Stimulated activated memory B cell treated with anti-CD40 and anti-IgM and Interleukin-4, amounts not matched to agents 10 μg/mL and 1 μg/mL and 100 μg/mL, for 72 hours (primary cell): ENCODE measurements around the gene ADARB2.
"Not testable (repeated sequence)": the region's sequence is repeated elsewhere in the genome, so short reads cannot be mapped to it uniquely, and the experiment has no call there.

Source experiments
- ATAC-seq: fragments of 150-1000 bp; cut with Tn5 transposase; 2 replicates; pipeline ENCODE4 v1.10.0; 2021
- H3K27ac Mint-ChIP-seq: one replicate; pipeline ENCODE4 v1.8.0; 2022; ENCODE audit warnings: mild to moderate bottlenecking, mixed read lengths
- H3K27me3 Mint-ChIP-seq: one replicate; pipeline ENCODE4 v1.8.0; 2022; ENCODE audit warnings: mixed read lengths
- H3K36me3 Mint-ChIP-seq: one replicate; pipeline ENCODE4 v1.8.0; 2022; ENCODE audit warnings: mixed read lengths
- H3K4me1 Mint-ChIP-seq: one replicate; pipeline ENCODE4 v1.8.0; 2022; ENCODE audit warnings: mixed read lengths
- H3K4me3 Mint-ChIP-seq: one replicate; pipeline ENCODE4 v1.8.0; 2022; ENCODE audit warnings: mild to moderate bottlenecking, moderate library complexity, mixed read lengths
- H3K9me3 Mint-ChIP-seq: one replicate; pipeline ENCODE4 v1.8.0; 2022; ENCODE audit warnings: mixed read lengths

Gene ADARB2

DNA sequence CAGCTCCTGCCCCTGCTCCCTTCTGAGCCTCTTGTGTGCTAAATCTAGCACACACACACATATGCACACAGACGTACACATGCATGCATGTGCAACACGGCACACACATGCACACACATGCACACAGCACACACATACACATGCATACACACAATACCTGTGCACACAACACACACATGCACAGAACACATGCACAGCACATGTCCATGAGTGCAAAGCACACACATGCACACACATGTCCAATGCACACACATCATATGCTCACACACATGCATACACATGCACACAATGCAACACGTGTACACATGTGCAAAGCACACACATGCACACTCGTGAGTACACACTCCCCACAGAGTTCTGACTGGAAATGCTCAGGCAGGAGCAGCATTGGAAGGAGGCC lies 566.1 kb downstream of the ADARB2 start:
- no peak for ATAC-seq
- Mint-ChIP-seq H3K9me3 (no peaks in the 10 kb centered on the region), H3K36me3 (no peaks in the 10 kb centered on the region), H3K27ac (no peak overlapping the region), H3K27me3 (peaks cover 35% of the 10 kb centered on the region), H3K4me3 (no peak overlapping the region), H3K4me1 (no peaks in the 10 kb centered on the region)

DNA sequence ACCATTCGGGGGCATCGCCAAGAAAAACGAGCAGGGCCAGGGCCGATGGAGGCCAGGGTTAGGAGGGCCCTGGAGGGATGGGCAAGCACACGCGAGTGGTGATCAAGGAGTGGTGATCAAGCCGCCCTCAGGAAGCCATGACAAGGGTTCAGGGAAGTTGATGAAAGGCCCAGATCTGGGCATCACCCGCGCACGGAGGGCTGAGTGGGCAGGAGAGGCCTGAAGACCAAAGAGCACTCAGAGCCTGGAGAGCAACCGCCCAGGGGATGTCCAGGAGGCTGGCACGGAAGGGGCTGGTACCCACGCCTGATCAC lies 566.5 kb downstream of the ADARB2 start:
- ATAC-seq, result no peak
- H3K4me3 Mint-ChIP-seq, result no peak overlapping the region
- H3K36me3 Mint-ChIP-seq, result no peaks in the 10 kb centered on the region
- H3K27ac Mint-ChIP-seq, result no peak overlapping the region
- no peaks in the 10 kb centered on the region for H3K4me1 Mint-ChIP-seq
- H3K9me3 Mint-ChIP-seq, result no peaks in the 10 kb centered on the region
- H3K27me3 Mint-ChIP-seq, result peaks cover 35% of the 10 kb centered on the region

DNA sequence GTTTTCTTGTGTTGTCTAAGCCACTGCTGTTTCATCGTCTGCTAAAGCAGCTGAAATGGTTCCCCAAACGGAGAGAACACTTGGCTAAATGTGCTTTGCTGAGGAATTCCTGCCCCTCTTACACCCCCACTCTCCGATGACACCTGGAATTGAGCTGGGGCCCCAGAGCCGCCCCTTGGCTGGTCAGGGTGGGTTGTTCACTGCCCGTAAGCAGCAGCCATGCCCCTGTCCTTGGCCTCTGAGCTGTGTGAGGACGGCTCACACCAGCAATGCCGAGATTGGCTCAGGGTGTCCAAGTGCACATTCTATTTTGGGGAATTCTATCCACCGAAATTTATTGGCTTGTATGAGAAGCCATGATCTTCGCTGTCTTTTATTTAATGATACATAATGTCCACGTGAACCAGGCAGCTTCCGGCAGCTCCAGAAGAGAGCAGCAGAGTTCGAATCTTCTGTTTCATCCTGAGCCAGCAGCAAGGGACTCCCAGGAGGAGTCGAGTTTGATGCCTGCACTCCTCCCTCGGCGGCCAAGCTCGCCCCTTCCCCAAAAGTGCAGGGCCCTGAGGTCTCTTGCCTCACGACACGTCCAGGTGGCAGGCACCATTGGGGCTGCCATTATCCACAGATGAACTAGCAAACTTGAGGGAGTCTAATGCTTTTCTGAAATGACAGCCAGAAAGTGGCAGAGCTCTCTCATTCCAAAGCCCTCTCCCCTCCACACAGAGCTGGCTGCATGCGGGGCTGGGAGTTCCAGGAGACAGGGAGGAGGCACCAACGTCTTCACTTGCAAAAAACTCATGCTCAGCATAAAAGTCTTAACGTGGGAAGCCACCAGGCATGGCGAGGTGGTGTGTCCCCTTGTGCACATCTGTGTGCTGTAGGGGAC lies 567.1 kb downstream of the ADARB2 start:
- Mint-ChIP-seq H3K36me3 (no peaks in the 10 kb centered on the region), H3K27me3 (peaks cover 35% of the 10 kb centered on the region), H3K9me3 (no peaks in the 10 kb centered on the region), H3K27ac (no peak overlapping the region), H3K4me1 (no peaks in the 10 kb centered on the region), H3K4me3 (no peak overlapping the region)
- no peak for ATAC-seq

DNA sequence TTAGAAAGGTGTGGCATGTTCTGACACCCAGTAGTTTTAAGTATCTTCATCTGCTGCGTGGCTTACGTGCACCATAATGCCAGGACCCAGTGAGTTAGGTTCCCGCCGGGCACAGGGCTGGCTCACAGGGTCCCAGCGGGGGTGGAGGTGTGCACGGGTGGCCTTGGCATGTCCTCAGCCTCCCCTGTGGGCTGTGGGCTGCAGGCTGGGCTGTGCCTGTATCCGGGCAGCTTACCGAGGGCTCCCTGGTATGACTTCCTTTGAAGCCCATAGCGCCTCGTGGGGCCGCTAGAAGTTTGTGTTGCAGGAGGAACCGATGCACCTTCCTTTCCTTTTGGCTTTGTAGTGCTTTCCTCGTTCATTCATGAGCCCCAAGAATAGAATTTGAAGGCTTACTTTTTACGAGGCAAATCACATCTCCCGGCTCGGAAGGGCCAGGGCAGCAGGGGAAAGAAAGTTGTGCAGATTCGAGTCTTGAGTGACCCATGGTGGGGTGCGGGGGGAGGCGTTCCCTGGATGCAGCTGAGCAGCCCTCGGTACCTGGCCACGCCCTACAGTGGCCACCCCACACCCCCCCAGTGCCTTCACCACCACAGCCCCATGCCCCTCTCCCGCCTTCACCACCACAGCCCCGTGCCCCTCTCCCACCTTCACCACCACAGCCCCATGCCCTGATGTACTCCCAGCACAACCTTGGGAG lies 568.0 kb downstream of the ADARB2 start:
- Mint-ChIP-seq H3K27ac (no peak overlapping the region), H3K4me1 (no peaks in the 10 kb centered on the region), H3K36me3 (no peaks in the 10 kb centered on the region), H3K27me3 (peaks cover 35% of the 10 kb centered on the region), H3K4me3 (no peak overlapping the region), H3K9me3 (no peaks in the 10 kb centered on the region)
- no peak for ATAC-seq

DNA sequence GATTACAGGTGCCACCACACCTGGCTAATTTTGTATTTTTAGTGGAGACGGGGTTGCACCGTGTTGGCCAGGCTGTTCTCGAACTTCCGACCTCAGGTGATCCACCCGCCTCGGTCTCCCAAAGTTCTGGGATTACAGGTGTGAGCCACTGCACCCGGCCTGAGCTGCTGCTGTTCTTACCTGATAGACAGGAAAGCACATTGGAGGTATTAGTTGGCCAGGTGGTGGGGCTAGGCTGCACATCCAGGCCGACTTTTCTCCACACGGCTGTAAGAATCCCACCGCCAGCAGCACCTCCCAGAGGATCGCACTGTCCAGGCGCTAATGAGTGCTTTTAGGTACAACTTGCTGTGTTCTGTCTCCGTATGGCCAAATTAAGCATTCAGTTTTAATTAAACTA lies 568.6 kb downstream of the ADARB2 start:
- H3K27me3 Mint-ChIP-seq, result peaks cover 33% of the 10 kb centered on the region
- no peak overlapping the region for H3K27ac Mint-ChIP-seq
- no peaks in the 10 kb centered on the region for H3K36me3 Mint-ChIP-seq
- H3K4me1 Mint-ChIP-seq, result no peaks in the 10 kb centered on the region
- H3K4me3 Mint-ChIP-seq, result no peak overlapping the region
- H3K9me3 Mint-ChIP-seq, result no peaks in the 10 kb centered on the region
- no peak for ATAC-seq

DNA sequence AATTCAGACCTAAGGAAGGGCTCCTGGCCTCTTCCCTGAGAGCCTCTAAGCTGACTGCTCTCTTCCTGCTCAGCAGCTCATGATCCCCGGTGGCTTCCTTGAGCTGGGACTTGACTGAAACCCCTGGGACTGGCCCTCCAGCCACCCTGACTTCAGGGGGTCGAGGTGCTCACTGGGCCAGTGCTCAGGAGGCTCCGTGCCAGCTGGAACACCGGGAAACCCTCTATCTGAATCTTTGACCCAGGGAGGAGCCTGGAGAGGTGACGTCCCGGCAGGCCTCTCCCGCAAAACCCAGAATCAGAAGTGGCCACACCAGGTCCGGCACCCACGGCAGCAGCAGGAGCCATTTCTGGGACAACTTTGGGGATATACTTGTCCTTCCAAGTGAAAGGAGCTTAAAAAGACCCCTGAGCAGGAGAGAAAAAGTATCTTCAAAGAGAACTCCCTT lies 570.5 kb downstream of the ADARB2 start:
- no peaks in the 10 kb centered on the region for H3K36me3 Mint-ChIP-seq
- H3K27me3 Mint-ChIP-seq, result peaks cover 32% of the 10 kb centered on the region
- no peaks in the 10 kb centered on the region for H3K4me1 Mint-ChIP-seq
- no peaks in the 10 kb centered on the region for H3K9me3 Mint-ChIP-seq
- H3K4me3 Mint-ChIP-seq, result no peak overlapping the region
- no peak overlapping the region for H3K27ac Mint-ChIP-seq
- no peak for ATAC-seq

DNA sequence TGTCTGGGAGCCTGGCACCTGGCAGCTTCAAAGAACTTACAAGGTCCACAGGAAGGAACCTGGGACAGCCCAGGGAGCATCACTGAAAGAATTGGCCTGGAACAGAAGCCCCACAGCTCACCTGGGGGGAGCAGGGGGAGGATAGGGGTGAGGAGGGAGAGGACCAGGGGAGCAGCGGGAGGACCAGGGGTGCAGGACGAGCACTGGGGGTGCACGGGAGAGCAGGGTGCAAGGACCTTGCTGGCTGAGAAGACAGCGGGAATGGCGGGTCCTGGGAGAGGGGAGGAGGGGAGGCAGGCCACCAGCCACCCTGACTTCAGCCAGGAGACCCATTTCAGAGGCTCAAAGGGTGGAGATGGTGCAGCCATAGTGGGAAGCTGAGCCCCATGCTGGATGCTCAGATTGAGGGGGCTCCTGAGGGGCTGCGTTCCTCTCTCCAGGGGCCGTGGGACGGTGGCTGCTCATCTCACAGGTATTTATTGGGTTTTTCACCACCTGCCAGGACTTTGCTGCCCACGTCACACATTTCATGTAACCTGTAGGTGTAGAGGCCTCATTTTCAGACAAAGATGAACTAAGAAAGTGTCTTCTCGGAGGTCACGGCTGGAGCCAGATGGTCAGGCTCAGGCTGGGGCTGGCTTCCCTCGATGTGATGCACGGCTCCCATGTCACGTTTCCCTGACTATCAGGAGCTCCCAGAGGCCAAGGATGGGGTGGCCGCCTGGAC lies 571.1 kb downstream of the ADARB2 start:
- Mint-ChIP-seq H3K4me3 (no peak overlapping the region), H3K27ac (no peak overlapping the region), H3K36me3 (no peaks in the 10 kb centered on the region), H3K9me3 (no peaks in the 10 kb centered on the region), H3K27me3 (peaks cover 32% of the 10 kb centered on the region), H3K4me1 (no peaks in the 10 kb centered on the region)
- ATAC-seq, result peak; percentile 14

DNA sequence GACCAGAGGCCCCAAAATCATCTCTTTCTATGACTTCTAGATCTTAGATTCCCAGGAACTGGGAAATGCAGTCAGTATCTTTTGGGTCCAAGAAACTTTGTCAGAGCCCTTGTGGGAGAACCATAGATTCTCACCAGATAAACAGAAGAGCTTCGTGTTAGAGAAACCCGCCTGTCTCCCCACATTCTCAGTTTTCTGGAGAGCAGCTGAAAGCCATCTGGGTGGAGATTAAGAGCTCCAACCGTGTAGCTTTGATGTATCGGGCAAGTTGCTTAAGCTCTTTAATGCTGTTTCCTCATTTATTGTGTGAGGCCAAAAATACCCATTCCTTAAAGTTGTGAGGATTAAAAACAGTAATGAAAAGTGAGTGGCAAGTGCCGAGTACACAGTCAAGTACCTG lies 573.5 kb downstream of the ADARB2 start:
- Mint-ChIP-seq H3K27ac (no peak overlapping the region), H3K36me3 (no peaks in the 10 kb centered on the region), H3K4me1 (no peaks in the 10 kb centered on the region), H3K27me3 (peaks cover 21% of the 10 kb centered on the region), H3K9me3 (no peaks in the 10 kb centered on the region), H3K4me3 (no peak overlapping the region)
- no peak for ATAC-seq

DNA sequence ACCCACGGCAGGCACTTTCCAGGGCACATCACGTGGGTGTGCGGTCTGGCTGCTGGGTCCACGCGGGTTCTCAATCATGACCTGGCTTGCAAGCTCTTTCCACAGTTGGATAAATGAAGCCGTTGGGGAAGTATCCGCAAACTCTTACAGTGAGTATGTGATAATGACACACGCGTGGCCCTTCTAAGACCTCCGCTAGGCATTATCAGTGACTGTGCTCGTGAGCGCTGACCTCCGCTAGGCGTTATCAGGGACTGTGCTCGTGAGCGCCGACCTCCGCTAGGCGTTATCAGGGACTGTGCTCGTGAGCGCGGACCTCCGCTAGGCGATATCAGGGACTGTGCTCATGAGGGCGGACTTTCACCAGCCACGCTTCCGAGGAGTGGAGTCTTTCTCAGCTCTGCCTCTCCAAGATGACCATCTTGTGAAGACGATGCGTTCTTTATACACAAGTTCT lies 574.1 kb downstream of the ADARB2 start:
- H3K27ac Mint-ChIP-seq, result no peak overlapping the region

DNA sequence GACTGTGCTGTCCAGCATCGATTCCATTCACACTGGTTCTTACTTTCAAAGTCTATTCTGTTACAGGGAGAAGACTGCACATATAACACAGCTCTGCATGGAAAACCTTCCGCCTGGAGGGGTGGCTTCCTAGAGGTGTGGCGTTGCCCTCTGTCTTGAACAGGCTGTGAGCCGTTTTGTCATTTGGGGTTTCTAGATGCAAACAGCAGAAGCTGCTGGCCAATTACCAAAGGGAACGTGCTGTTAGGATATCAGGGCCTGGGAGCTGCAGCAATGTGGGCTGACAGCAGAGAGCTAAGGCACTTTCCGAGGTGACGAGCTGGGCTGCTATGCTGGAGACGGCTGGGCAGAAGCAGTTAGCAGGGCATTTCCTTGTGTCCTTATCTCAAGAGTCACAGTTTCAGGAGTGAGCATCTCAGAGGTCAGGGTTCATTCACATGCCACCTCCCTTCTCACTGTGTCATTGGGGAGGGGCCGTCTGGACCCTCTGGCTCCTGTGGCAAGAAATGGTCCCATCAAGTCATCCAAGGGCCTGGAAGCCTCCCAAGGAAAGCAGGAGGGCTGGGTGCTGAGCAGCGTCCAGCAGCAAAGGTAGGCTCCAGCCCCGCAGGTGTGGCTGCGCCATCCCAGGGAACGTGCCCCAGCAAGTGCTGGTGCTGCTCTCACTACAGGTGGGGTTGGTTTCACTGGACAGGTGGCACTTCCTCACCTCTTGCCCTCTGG lies 574.7 kb downstream of the ADARB2 start:
- no peaks in the 10 kb centered on the region for H3K4me1 Mint-ChIP-seq
- H3K9me3 Mint-ChIP-seq, result no peaks in the 10 kb centered on the region
- H3K27me3 Mint-ChIP-seq, result peaks cover 25% of the 10 kb centered on the region

More for the DNA sequence above, 574.1 kb downstream of the ADARB2 start:
- no peaks in the 10 kb centered on the region for H3K36me3 Mint-ChIP-seq
- H3K27me3 Mint-ChIP-seq, result peaks cover 25% of the 10 kb centered on the region
- ATAC-seq, result peak; percentile 38
- no peak overlapping the region for H3K4me3 Mint-ChIP-seq
- no peaks in the 10 kb centered on the region for H3K9me3 Mint-ChIP-seq
- H3K4me1 Mint-ChIP-seq, result no peaks in the 10 kb centered on the region

DNA sequence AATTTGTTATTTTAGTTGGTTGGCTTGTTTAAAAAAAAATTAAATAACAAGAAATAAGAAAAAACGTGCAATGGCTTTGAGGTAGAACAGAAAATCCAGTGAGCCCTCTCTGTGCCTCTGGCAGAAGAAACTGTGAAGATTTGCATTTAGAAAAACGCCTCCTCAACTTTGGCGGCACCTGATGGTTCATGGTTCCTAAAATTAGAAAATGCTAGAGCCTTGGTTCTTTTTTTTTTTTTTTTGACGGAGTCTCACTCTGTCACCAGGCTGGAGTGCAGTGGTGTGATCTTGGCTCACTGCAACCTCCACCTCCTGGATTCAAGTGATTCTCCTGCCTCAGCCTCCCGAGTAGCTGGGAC lies 576.0 kb downstream of the ADARB2 start:
- not testable (repeated sequence) for H3K27ac Mint-ChIP-seq, H3K36me3 Mint-ChIP-seq, H3K4me1 Mint-ChIP-seq, H3K9me3 Mint-ChIP-seq, H3K4me3 Mint-ChIP-seq, ATAC-seq
- peaks cover 29% of the 10 kb centered on the region for H3K27me3 Mint-ChIP-seq

More for the DNA sequence above, 574.7 kb downstream of the ADARB2 start:
- no peak overlapping the region for H3K4me3 Mint-ChIP-seq
- ATAC-seq, result no peak
- no peak overlapping the region for H3K27ac Mint-ChIP-seq
- no peaks in the 10 kb centered on the region for H3K36me3 Mint-ChIP-seq

DNA sequence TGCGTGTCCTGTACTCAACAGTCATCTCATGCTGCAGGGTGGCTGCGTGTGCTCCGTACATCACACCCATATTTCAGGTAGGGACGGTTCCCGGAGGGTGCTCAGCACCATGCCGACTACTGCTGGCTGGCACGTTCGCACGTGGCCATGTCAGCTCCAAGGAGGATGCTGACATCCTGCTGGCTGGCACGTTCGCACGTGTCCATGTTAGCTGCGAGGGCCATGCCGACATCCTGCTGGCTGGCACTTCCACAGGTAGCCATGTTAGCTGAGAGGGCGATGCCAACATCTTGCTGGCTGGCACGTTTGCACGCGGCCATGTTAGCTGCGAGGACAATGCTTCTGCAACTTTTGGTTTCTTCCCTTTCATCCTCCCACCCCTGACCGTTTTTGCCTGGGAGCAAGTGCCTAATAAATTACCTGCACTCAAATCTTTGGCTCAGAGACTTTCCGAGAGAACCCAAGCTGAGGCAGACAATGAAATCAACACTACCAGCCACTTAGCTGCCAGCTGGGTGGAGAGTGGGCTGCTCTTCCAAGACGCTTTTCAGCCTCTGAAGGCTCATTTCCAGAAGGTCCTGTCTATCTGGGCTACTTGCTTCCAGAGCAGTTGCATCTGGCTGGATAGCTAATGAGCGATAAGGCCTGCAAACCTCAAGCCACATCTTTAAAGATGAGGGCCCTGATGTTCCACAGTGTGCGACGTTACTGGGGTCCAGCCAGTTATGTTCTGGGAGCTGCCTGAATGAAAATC lies 576.6 kb downstream of the ADARB2 start:
- Mint-ChIP-seq H3K27ac (no peak overlapping the region), H3K36me3 (no peaks in the 10 kb centered on the region)

DNA sequence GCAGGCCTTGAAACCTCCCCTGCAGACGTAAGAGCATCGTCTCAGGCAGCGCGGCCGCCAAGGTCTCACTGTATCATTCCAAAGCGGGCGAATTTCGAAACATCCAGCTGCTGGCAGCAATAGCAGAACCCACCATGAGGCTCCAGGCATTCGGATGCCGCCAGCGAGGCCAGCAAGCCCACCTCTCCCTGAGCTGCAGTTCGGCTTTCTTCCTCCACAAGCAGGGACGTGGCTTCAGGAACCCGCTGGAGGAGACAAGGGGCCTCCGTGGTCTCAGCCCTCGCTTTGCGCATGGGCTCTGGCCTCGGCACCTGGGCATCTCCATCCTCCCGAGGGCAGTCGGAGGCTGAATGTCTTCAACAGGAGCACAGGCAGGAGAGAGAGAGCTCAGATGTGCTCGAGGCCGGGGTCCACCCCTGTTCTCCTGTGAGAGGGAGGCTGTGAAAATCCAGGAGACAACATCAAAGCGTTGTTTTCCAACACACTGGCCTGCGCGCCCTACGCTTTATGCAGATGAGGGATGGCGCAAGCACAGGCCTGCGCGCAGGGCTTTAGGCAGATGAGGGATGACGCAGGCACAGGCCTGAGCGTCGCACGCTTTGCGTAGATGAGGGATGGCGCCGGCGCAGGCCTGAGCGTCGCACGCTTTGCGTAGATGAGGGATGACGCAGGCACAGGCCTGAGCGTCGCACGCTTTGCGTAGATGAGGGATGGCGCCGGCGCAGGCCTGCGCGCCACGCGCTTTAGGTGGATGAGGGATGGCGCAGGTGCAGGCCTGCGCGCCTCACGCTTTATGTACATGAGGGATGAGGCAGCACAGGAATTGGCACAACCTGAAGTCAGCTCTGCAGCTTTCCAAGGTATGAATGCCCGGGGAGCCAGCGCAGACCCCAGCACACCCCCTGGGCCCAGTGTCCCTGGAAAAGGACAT lies 577.9 kb downstream of the ADARB2 start:
- Mint-ChIP-seq H3K36me3 (no peaks in the 10 kb centered on the region), H3K27me3 (peaks cover 30% of the 10 kb centered on the region), H3K4me3 (no peak overlapping the region), H3K4me1 (no peaks in the 10 kb centered on the region), H3K9me3 (no peaks in the 10 kb centered on the region), H3K27ac (no peak overlapping the region)
- ATAC-seq, result no peak

More for the DNA sequence above, 576.6 kb downstream of the ADARB2 start:
- Mint-ChIP-seq H3K4me3 (no peak overlapping the region), H3K27me3 (peaks cover 29% of the 10 kb centered on the region), H3K4me1 (no peaks in the 10 kb centered on the region), H3K9me3 (no peaks in the 10 kb centered on the region)
- ATAC-seq, result no peak

DNA sequence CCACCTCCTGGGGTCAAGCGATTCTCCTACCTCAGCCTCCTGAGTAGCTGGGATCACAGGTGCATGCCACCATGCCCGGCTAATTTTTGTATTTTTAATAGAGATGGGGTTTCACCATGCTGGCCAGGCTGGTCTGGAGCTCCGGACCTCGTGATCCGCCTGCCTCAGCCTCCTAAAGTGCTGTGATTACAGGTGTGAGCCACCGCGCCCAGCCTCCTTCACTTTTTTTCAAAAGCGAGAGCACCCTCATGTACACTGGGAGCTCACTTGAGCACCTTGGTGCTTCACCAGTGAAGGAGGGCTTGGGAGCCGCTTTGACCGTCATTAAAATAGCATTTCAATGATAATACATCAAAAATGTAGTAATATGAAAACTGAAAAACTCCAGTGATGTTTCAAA lies 578.8 kb downstream of the ADARB2 start:
- H3K36me3 Mint-ChIP-seq, H3K27ac Mint-ChIP-seq, H3K9me3 Mint-ChIP-seq, ATAC-seq, H3K4me3 Mint-ChIP-seq, H3K4me1 Mint-ChIP-seq: not testable (repeated sequence)
- H3K27me3 Mint-ChIP-seq, result peaks cover 37% of the 10 kb centered on the region
